Astrocyte (in vitro differentiated cells and primary cell): Measurements from ENCODE around the gene KCNJ12. TPM values are rescaled to one million over a fixed set of nuclear protein-coding genes. Genes with fewer than 3 reads are reported as not detected.

ENCODE experiments used
- DNase-seq: peaks from one replicate; pipeline ENCODE4 v3.0.0-alpha.2; 2010; ENCODE audit warnings: low read depth
- FAIRE-seq: peaks from 2 replicates; lab custom pipeline; 2011; peaks lifted over from hg19 to GRCh38; lab: Jason Lieb, UNC
- H2AFZ ChIP-seq: 2 replicates; pipeline ENCODE4 v1.6.0; 2012; ENCODE audit warnings: low read depth, low read length, inconsistent platforms
- H3K27ac ChIP-seq: 2 replicates; pipeline ENCODE4 v1.5.1; 2011; ENCODE audit warnings: low read depth, low read length, inconsistent platforms
- H3K27me3 ChIP-seq: 2 replicates; pipeline ENCODE4 v1.6.0; 2011; ENCODE audit warnings: low read length, inconsistent platforms; ENCODE audit not compliant: insufficient read depth
- H3K36me3 ChIP-seq: 2 replicates; pipeline ENCODE4 v1.5.1; 2011; ENCODE audit warnings: low read length, inconsistent platforms; ENCODE audit not compliant: insufficient read depth
- H3K4me1 ChIP-seq: 2 replicates; pipeline ENCODE4 v1.5.1; 2011; ENCODE audit warnings: low read length, inconsistent platforms; ENCODE audit not compliant: insufficient read depth
- H3K4me2 ChIP-seq: 2 replicates; pipeline ENCODE4 v1.6.0; 2012; ENCODE audit warnings: low read length, inconsistent platforms
- H3K4me3 ChIP-seq: 2 replicates; pipeline ENCODE4 v1.5.1; 2011; ENCODE audit warnings: low read depth, mild to moderate bottlenecking, low read length, inconsistent platforms; ENCODE audit not compliant: insufficient read depth
- H3K79me2 ChIP-seq: 2 replicates; pipeline ENCODE4 v1.6.0; 2012; ENCODE audit warnings: mild to moderate bottlenecking, low read length, inconsistent platforms; ENCODE audit not compliant: insufficient read depth
- H3K9ac ChIP-seq: 2 replicates; pipeline ENCODE4 v1.6.0; 2012; ENCODE audit warnings: mild to moderate bottlenecking, low read length, inconsistent platforms
- H3K9me3 ChIP-seq: 2 replicates; pipeline ENCODE4 v1.5.1; 2012; ENCODE audit warnings: low read depth, mild to moderate bottlenecking, low read length, inconsistent platforms; ENCODE audit not compliant: insufficient read depth
- H4K20me1 ChIP-seq: 2 replicates; pipeline ENCODE4 v1.6.0; 2012; ENCODE audit warnings: low read length, inconsistent platforms; ENCODE audit not compliant: insufficient read depth
- H3K27ac Mint-ChIP-seq: one replicate; pipeline ENCODE4 v1.8.0; 2021; ENCODE audit warnings: mild to moderate bottlenecking, mixed read lengths; ENCODE audit not compliant: unreplicated experiment
- H3K27me3 Mint-ChIP-seq: one replicate; pipeline ENCODE4 v1.8.0; 2021; ENCODE audit warnings: low read depth, mixed read lengths; ENCODE audit not compliant: unreplicated experiment
- H3K36me3 Mint-ChIP-seq: one replicate; pipeline ENCODE4 v1.8.0; 2021; ENCODE audit warnings: low read depth, mixed read lengths; ENCODE audit not compliant: unreplicated experiment
- H3K4me1 Mint-ChIP-seq: one replicate; pipeline ENCODE4 v1.8.0; 2021; ENCODE audit warnings: low read depth, mixed read lengths; ENCODE audit not compliant: unreplicated experiment
- H3K4me3 Mint-ChIP-seq: one replicate; pipeline ENCODE4 v1.8.0; 2021; ENCODE audit warnings: mild to moderate bottlenecking, moderate library complexity, mixed read lengths; ENCODE audit not compliant: unreplicated experiment
- H3K9me3 Mint-ChIP-seq: one replicate; pipeline ENCODE4 v1.8.0; 2021; ENCODE audit warnings: mild to moderate bottlenecking, mixed read lengths; ENCODE audit not compliant: unreplicated experiment
- EZH2 ChIP-seq: IDR thresholded peaks from 2 replicates; pipeline ENCODE4 v1.6.1; 2012; ENCODE audit warnings: mild to moderate bottlenecking, low read length, inconsistent platforms; ENCODE audit not compliant: insufficient read depth
- total RNA-seq: library from RNA; stranded (reverse); gene quantifications from 2 replicates; pipeline ENCODE4 v1.2.1, GENCODE V29; 2021
- TF ChIP-seq, protein P1 (sequence below): IDR thresholded peaks from 2 replicates; pipeline ENCODE4 v1.5.1; 2011; ENCODE audit warnings: low read depth, mild to moderate bottlenecking, inconsistent platforms, low read length, moderate library complexity; ENCODE audit not compliant: insufficient read depth

KCNJ12 gene
- total RNA-seq, 1 donor from 2014 or later = 1.2 TPM

- H3K36me3 Mint-ChIP-seq = peaks cover 2% of the 10 kb centered on the region
- no peak for TF ChIP-seq EZH2
- TF ChIP-seq, protein P1, sequence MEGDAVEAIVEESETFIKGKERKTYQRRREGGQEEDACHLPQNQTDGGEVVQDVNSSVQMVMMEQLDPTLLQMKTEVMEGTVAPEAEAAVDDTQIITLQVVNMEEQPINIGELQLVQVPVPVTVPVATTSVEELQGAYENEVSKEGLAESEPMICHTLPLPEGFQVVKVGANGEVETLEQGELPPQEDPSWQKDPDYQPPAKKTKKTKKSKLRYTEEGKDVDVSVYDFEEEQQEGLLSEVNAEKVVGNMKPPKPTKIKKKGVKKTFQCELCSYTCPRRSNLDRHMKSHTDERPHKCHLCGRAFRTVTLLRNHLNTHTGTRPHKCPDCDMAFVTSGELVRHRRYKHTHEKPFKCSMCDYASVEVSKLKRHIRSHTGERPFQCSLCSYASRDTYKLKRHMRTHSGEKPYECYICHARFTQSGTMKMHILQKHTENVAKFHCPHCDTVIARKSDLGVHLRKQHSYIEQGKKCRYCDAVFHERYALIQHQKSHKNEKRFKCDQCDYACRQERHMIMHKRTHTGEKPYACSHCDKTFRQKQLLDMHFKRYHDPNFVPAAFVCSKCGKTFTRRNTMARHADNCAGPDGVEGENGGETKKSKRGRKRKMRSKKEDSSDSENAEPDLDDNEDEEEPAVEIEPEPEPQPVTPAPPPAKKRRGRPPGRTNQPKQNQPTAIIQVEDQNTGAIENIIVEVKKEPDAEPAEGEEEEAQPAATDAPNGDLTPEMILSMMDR = no peak
- no peak for FAIRE-seq
- Histone ChIP-seq H3K9me3 (no peaks in the 10 kb centered on the region), H3K36me3 (no peaks in the 10 kb centered on the region), H3K4me1 (peaks cover 4% of the 10 kb centered on the region), H2AFZ (no peak overlapping the region), H3K9ac (no peak overlapping the region), H3K4me2 (no peak overlapping the region), H3K4me3 (no peak overlapping the region), H3K79me2 (no peaks in the 10 kb centered on the region), H3K27me3 (peaks cover 27% of the 10 kb centered on the region), H3K27ac (no peak overlapping the region), H4K20me1 (no peaks in the 10 kb centered on the region)
- peaks cover 60% of the 10 kb centered on the region for H3K27me3 Mint-ChIP-seq
- no peak overlapping the region for H3K4me3 Mint-ChIP-seq
- DNase-seq = no peak
- H3K27ac Mint-ChIP-seq = no peak overlapping the region
- H3K9me3 Mint-ChIP-seq = peaks cover 10% of the 10 kb centered on the region
- H3K4me1 Mint-ChIP-seq = peaks cover 3% of the 10 kb centered on the region
These were observed 91.8 kb downstream of the KCNJ12 start for GRCh38 chr17:21467739-21468490.

Other genes with a start within 250 kb of the KCNJ12 start
- 15.5 and 17.2 TPM in 2 replicates for gene DHRS7B, start 249.4 kb upstream of the KCNJ12 start, total RNA-seq
- gene TMEM11, start 162.2 kb upstream of the KCNJ12 start, total RNA-seq = 30.2 and 31.6 TPM in 2 replicates
- 7.1 and 7.9 TPM in 2 replicates for gene NATD1, start 122.9 kb upstream of the KCNJ12 start, total RNA-seq
- gene MAP2K3, start 91.6 kb upstream of the KCNJ12 start, total RNA-seq = 35.5 and 44.3 TPM in 2 replicates